GM23338 (cell line): ENCODE results near the gene DGAT2. TPM values are rescaled to one million over a fixed set of nuclear protein-coding genes. Genes with fewer than 3 reads are reported as not detected.

Source experiments
- ATAC-seq: fragments of 200-7000 bp; cut with Tn5 transposase; 3 replicates; pipeline ENCODE4 v1.9.1; 2020
- DNase-seq: peaks from one replicate; pipeline ENCODE4 v3.0.0-alpha.2; 2015; ENCODE audit warnings: low spot score
- H2AFZ ChIP-seq: fragments of 200-600 bp; sonication (generic); 2 replicates; pipeline ENCODE4 v1.8.0; 2016; ENCODE audit warnings: antibody characterized with exemption, mild to moderate bottlenecking, moderate library complexity
- H3F3A ChIP-seq: fragments of 200-600 bp; sonication (generic); replicated peaks from 2 replicates; pipeline ENCODE4 v1.8.0; 2017; ENCODE audit warnings: antibody characterized with exemption, mixed run types, low read depth
- H3K27ac ChIP-seq: fragments of 200-600 bp; sonication (generic); 2 replicates; pipeline ENCODE4 v1.6.1; 2016; ENCODE audit warnings: low read depth
- H3K27me3 ChIP-seq: fragments of 200-600 bp; sonication (generic); 2 replicates; pipeline ENCODE4 v1.8.0; 2016; ENCODE audit warnings: mild to moderate bottlenecking, mixed run types, moderate library complexity; ENCODE audit not compliant: insufficient read depth
- H3K36me3 ChIP-seq: fragments of 200-600 bp; sonication (generic); 2 replicates; pipeline ENCODE4 v1.8.0; 2016; ENCODE audit warnings: mild to moderate bottlenecking; ENCODE audit not compliant: insufficient read depth
- H3K4me1 ChIP-seq: fragments of 200-600 bp; sonication (generic); 2 replicates; pipeline ENCODE4 v1.8.0; 2016; ENCODE audit warnings: mild to moderate bottlenecking, moderate library complexity; ENCODE audit not compliant: insufficient read depth
- H3K4me2 ChIP-seq: fragments of 200-600 bp; sonication (generic); 2 replicates; pipeline ENCODE4 v1.7.1; 2017; ENCODE audit warnings: mixed run types
- H3K4me3 ChIP-seq: fragments of 200-600 bp; sonication (generic); 2 replicates; pipeline ENCODE4 v1.6.1; 2016; ENCODE audit warnings: mixed run types
- H3K79me2 ChIP-seq: fragments of 200-600 bp; sonication (generic); replicated peaks from 2 replicates; pipeline ENCODE4 v1.8.0; 2017; ENCODE audit warnings: mild to moderate bottlenecking; ENCODE audit not compliant: insufficient read depth
- H3K9me2 ChIP-seq: fragments of 200-600 bp; sonication (generic); 2 replicates; pipeline ENCODE4 v1.8.0; 2017; ENCODE audit not compliant: insufficient read depth
- H4K20me1 ChIP-seq: fragments of 200-600 bp; sonication (generic); replicated peaks from 2 replicates; pipeline ENCODE4 v1.8.0; 2017; ENCODE audit warnings: mild to moderate bottlenecking; ENCODE audit not compliant: insufficient read depth
- H3K27ac Mint-ChIP-seq: 2 replicates; pipeline ENCODE4 v1.8.0; 2020; ENCODE audit warnings: inconsistent platforms, mild to moderate bottlenecking, moderate library complexity, mixed read lengths
- H3K27me3 Mint-ChIP-seq: 3 replicates; pipeline ENCODE4 v1.8.0; 2022; ENCODE audit warnings: low read depth, mild to moderate bottlenecking, moderate library complexity, mixed read lengths, inconsistent platforms; ENCODE audit not compliant: insufficient read depth, poor library complexity
- H3K36me3 Mint-ChIP-seq: 3 replicates; pipeline ENCODE4 v1.8.0; 2021; ENCODE audit warnings: low read depth, mild to moderate bottlenecking, inconsistent platforms, moderate library complexity, mixed read lengths
- H3K4me1 Mint-ChIP-seq: 3 replicates; pipeline ENCODE4 v1.8.0; 2020; ENCODE audit warnings: mild to moderate bottlenecking, inconsistent platforms, mixed read lengths
- H3K4me3 Mint-ChIP-seq: 3 replicates; pipeline ENCODE4 v1.8.0; 2021; ENCODE audit warnings: moderate library complexity, mild to moderate bottlenecking, inconsistent platforms, mixed read lengths
- H3K9me3 Mint-ChIP-seq: 3 replicates; pipeline ENCODE4 v1.8.0; 2020; ENCODE audit warnings: moderate library complexity, mild to moderate bottlenecking, inconsistent platforms, mixed read lengths
- CREB1 ChIP-seq: fragments of 250-450 bp; sonication (Bioruptor Pico); IDR thresholded peaks from 2 replicates; pipeline ENCODE4 v1.5.0; 2020; ENCODE audit warnings: low read depth, mild to moderate bottlenecking, moderate library complexity
- CTCF ChIP-seq, 2 experiments: fragments of 200-600 bp in 1 of 2; sonication (generic) in 1 of 2; conservative IDR thresholded peaks; 2 replicates each; pipeline versions ENCODE4 v1.5.1 to v1.6.1; 2016 to 2017; ENCODE audit warnings: antibody characterized with exemption in 2 of 2, low read depth in 2 of 2, mild to moderate bottlenecking in 2 of 2, moderate library complexity in 1 of 2
- ETS1 ChIP-seq: IDR thresholded peaks from 2 replicates; pipeline ENCODE4 v1.6.1; 2016; ENCODE audit warnings: antibody characterized with exemption
- EZH2 ChIP-seq: fragments of 200-600 bp; sonication (generic); IDR thresholded peaks from one replicate; pipeline ENCODE4 v1.8.0; 2017; ENCODE audit warnings: antibody characterized with exemption, mild to moderate bottlenecking, low read depth; ENCODE audit not compliant: unreplicated experiment
- EZH2phosphoT487 ChIP-seq: fragments of 200-600 bp; sonication (generic); IDR thresholded peaks from one replicate; pipeline ENCODE4 v1.8.1; 2018; ENCODE audit warnings: antibody characterized with exemption; ENCODE audit not compliant: unreplicated experiment
- JUNB ChIP-seq: IDR thresholded peaks from one replicate; pipeline ENCODE4 v1.6.1; 2016; ENCODE audit warnings: antibody characterized with exemption; ENCODE audit not compliant: unreplicated experiment
- NANOG ChIP-seq: IDR thresholded peaks from 2 replicates; pipeline ENCODE4 v1.6.1; 2016; ENCODE audit warnings: antibody characterized with exemption, borderline replicate concordance
- POLR2AphosphoS5 ChIP-seq: IDR thresholded peaks from 2 replicates; pipeline ENCODE4 v1.6.1; 2016; ENCODE audit warnings: antibody characterized with exemption, low read depth
- STAT1 ChIP-seq: IDR thresholded peaks from one replicate; pipeline ENCODE4 v1.6.1; 2016; ENCODE audit warnings: antibody characterized with exemption; ENCODE audit not compliant: unreplicated experiment
- ZNF114 ChIP-seq: fragments of 250-450 bp; sonication (Bioruptor Pico); IDR thresholded peaks from 2 replicates; pipeline ENCODE4 v1.5.0; 2020; ENCODE audit warnings: mild to moderate bottlenecking, moderate library complexity
- ZNF331 ChIP-seq: fragments of 250-450 bp; sonication (Bioruptor Pico); IDR thresholded peaks from 2 replicates; pipeline ENCODE4 v1.5.0; 2020; ENCODE audit warnings: low read depth, mild to moderate bottlenecking, moderate library complexity
- polyA plus RNA-seq: library from polyadenylated mRNA; unstranded; fragments of >200 nt; fragmentation: Nextera tagmentation; extraction: Ambion mirVana; gene quantifications from 2 replicates; pipeline ENCODE4 v1.2.1, GENCODE V29; 2016
- total RNA-seq: library from RNA; depleted of rRNA; stranded (reverse); fragments of >200 nt; shearing (Covaris generic); gene quantifications from 2 replicates; pipeline ENCODE4 v1.2.3, GENCODE V29; 2014
- TF ChIP-seq, protein P1 (sequence below): fragments of 250-450 bp; sonication (Bioruptor Pico); IDR thresholded peaks from 2 replicates; pipeline ENCODE4 v1.5.0; 2020; ENCODE audit warnings: mild to moderate bottlenecking, moderate library complexity
- TF ChIP-seq, protein P2 (sequence below): IDR thresholded peaks from one replicate; pipeline ENCODE4 v1.6.1; 2018; ENCODE audit warnings: antibody characterized with exemption; ENCODE audit not compliant: unreplicated experiment

DGAT2 gene
- total and polyA plus RNA-seq, 2 experiments from 2014 or later, result 1.9 to 2.6 TPM

GRCh38 chr11:75821202-75821601, 52.6 kb downstream of the DGAT2 start:
- Mint-ChIP-seq H3K36me3 (0 out of 3 replicates have a peak, but pooled peaks cover 3% of the 10 kb centered on the region), H3K9me3 (no peaks in the 10 kb centered on the region), H3K27me3 (peaks cover 4% of the 10 kb centered on the region), H3K4me3 (no peak overlapping the region), H3K27ac (no peak overlapping the region), H3K4me1 (no peaks in the 10 kb centered on the region)
- Histone ChIP-seq H4K20me1 (no peaks in the 10 kb centered on the region; the same call in none of the 2 replicates), H3K79me2 (peaks cover 87% of the 10 kb centered on the region), H3K9me2 (no peaks in the 10 kb centered on the region), H3K4me1 (peaks cover 7% of the 10 kb centered on the region), H2AFZ (no peak overlapping the region), H3K36me3 (no peaks in the 10 kb centered on the region), H3K4me2 (no peak overlapping the region), H3K4me3 (no peak overlapping the region), H3K27ac (no peak overlapping the region), H3K27me3 (peaks cover 4% of the 10 kb centered on the region; the same call in 1 of the 2 replicates), H3F3A (no peaks in the 10 kb centered on the region)
- ATAC-seq, result no peak
- DNase-seq, result no peak
- no peak for TF ChIP-seq CTCF (conservative IDR thresholded peaks at IDR 0.05; ENCODE audit: low read depth in 2 of 2)
- TF ChIP-seq EZH2, result no peak
- TF ChIP-seq, protein P1, sequence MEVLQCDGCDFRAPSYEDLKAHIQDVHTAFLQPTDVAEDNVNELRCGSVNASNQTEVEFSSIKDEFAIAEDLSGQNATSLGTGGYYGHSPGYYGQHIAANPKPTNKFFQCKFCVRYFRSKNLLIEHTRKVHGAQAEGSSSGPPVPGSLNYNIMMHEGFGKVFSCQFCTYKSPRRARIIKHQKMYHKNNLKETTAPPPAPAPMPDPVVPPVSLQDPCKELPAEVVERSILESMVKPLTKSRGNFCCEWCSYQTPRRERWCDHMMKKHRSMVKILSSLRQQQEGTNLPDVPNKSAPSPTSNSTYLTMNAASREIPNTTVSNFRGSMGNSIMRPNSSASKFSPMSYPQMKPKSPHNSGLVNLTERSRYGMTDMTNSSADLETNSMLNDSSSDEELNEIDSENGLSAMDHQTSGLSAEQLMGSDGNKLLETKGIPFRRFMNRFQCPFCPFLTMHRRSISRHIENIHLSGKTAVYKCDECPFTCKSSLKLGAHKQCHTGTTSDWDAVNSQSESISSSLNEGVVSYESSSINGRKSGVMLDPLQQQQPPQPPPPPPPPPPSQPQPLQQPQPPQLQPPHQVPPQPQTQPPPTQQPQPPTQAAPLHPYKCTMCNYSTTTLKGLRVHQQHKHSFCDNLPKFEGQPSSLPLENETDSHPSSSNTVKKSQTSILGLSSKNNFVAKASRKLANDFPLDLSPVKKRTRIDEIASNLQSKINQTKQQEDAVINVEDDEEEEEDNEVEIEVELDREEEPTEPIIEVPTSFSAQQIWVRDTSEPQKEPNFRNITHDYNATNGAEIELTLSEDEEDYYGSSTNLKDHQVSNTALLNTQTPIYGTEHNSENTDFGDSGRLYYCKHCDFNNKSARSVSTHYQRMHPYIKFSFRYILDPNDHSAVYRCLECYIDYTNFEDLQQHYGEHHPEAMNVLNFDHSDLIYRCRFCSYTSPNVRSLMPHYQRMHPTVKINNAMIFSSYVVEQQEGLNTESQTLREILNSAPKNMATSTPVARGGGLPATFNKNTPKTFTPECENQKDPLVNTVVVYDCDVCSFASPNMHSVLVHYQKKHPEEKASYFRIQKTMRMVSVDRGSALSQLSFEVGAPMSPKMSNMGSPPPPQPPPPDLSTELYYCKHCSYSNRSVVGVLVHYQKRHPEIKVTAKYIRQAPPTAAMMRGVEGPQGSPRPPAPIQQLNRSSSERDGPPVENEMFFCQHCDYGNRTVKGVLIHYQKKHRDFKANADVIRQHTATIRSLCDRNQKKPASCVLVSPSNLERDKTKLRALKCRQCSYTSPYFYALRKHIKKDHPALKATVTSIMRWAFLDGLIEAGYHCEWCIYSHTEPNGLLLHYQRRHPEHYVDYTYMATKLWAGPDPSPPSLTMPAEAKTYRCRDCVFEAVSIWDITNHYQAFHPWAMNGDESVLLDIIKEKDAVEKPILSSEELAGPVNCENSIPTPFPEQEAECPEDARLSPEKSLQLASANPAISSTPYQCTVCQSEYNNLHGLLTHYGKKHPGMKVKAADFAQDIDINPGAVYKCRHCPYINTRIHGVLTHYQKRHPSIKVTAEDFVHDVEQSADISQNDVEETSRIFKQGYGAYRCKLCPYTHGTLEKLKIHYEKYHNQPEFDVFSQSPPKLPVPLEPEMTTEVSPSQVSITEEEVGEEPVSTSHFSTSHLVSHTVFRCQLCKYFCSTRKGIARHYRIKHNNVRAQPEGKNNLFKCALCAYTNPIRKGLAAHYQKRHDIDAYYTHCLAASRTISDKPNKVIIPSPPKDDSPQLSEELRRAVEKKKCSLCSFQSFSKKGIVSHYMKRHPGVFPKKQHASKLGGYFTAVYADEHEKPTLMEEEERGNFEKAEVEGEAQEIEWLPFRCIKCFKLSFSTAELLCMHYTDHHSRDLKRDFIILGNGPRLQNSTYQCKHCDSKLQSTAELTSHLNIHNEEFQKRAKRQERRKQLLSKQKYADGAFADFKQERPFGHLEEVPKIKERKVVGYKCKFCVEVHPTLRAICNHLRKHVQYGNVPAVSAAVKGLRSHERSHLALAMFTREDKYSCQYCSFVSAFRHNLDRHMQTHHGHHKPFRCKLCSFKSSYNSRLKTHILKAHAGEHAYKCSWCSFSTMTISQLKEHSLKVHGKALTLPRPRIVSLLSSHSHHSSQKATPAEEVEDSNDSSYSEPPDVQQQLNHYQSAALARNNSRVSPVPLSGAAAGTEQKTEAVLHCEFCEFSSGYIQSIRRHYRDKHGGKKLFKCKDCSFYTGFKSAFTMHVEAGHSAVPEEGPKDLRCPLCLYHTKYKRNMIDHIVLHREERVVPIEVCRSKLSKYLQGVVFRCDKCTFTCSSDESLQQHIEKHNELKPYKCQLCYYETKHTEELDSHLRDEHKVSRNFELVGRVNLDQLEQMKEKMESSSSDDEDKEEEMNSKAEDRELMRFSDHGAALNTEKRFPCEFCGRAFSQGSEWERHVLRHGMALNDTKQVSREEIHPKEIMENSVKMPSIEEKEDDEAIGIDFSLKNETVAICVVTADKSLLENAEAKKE (CRISPR knock-in tag), result no peak
- TF ChIP-seq ZNF331, result no peak
- no peak for TF ChIP-seq ETS1
- no peak for TF ChIP-seq STAT1
- TF ChIP-seq EZH2phosphoT487, result no peak
- no peak for TF ChIP-seq ZNF114 (CRISPR knock-in tag)
- TF ChIP-seq POLR2AphosphoS5, result no peak
- TF ChIP-seq CREB1 (CRISPR knock-in tag), result no peak
- TF ChIP-seq JUNB, result no peak
- TF ChIP-seq NANOG, result no peak
- TF ChIP-seq, protein P2, sequence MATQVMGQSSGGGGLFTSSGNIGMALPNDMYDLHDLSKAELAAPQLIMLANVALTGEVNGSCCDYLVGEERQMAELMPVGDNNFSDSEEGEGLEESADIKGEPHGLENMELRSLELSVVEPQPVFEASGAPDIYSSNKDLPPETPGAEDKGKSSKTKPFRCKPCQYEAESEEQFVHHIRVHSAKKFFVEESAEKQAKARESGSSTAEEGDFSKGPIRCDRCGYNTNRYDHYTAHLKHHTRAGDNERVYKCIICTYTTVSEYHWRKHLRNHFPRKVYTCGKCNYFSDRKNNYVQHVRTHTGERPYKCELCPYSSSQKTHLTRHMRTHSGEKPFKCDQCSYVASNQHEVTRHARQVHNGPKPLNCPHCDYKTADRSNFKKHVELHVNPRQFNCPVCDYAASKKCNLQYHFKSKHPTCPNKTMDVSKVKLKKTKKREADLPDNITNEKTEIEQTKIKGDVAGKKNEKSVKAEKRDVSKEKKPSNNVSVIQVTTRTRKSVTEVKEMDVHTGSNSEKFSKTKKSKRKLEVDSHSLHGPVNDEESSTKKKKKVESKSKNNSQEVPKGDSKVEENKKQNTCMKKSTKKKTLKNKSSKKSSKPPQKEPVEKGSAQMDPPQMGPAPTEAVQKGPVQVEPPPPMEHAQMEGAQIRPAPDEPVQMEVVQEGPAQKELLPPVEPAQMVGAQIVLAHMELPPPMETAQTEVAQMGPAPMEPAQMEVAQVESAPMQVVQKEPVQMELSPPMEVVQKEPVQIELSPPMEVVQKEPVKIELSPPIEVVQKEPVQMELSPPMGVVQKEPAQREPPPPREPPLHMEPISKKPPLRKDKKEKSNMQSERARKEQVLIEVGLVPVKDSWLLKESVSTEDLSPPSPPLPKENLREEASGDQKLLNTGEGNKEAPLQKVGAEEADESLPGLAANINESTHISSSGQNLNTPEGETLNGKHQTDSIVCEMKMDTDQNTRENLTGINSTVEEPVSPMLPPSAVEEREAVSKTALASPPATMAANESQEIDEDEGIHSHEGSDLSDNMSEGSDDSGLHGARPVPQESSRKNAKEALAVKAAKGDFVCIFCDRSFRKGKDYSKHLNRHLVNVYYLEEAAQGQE, result no peak
